HEK293T (cell line): ENCODE results near the gene PCNX1.
"Not testable (repeated sequence)": the region's sequence is repeated elsewhere in the genome, so short reads cannot be mapped to it uniquely, and the experiment has no call there.

ENCODE experiments used
- CTCF ChIA-PET: fragments of 350-600 bp; formaldehyde crosslinking; extraction: SDS; loops from one replicate; lab custom pipeline; 2021; ENCODE audit warnings: antibody characterized with exemption, inconsistent platforms; lab: Yijun Ruan, JAX
- POLR2A ChIA-PET: fragments of 350-600 bp; formaldehyde crosslinking; extraction: SDS; loops from one replicate; lab custom pipeline; 2020; ENCODE audit warnings: antibody characterized with exemption, inconsistent platforms; lab: Yijun Ruan, JAX
- DNase-seq: peaks from one replicate; pipeline ENCODE4 v3.0.0; 2012; ENCODE audit warnings: mixed read lengths; ENCODE audit errors: extremely low spot score
- ARNT ChIP-seq: fragments of 450-650 bp; IDR thresholded peaks from 2 replicates; pipeline ENCODE4 v1.6.1; 2017; ENCODE audit warnings: mild to moderate bottlenecking
- BHLHE40 ChIP-seq: fragments of 450-650 bp; IDR thresholded peaks from 2 replicates; pipeline ENCODE4 v1.6.1; 2016; ENCODE audit warnings: mild to moderate bottlenecking, moderate library complexity, borderline replicate concordance
- CTBP1 ChIP-seq: fragments of 450-650 bp; IDR thresholded peaks from 2 replicates; pipeline ENCODE4 v1.6.1; 2016; ENCODE audit warnings: borderline replicate concordance
- ELF4 ChIP-seq: fragments of 450-650 bp; IDR thresholded peaks from 2 replicates; pipeline ENCODE4 v1.6.1; 2017; ENCODE audit warnings: antibody characterized with exemption
- FOXA1 ChIP-seq: fragments of 450-650 bp; IDR thresholded peaks from 2 replicates; pipeline ENCODE4 v1.6.1; 2016; ENCODE audit warnings: mild to moderate bottlenecking
- FOXK2 ChIP-seq: fragments of 450-650 bp; IDR thresholded peaks from 2 replicates; pipeline ENCODE4 v1.6.1; 2016; ENCODE audit warnings: mild to moderate bottlenecking
- FOXM1 ChIP-seq: fragments of 450-650 bp; IDR thresholded peaks from 2 replicates; pipeline ENCODE4 v1.6.1; 2017; ENCODE audit warnings: mild to moderate bottlenecking, borderline replicate concordance
- HDGF ChIP-seq: fragments of 450-650 bp; IDR thresholded peaks from 2 replicates; pipeline ENCODE4 v1.6.1; 2017; ENCODE audit warnings: antibody characterized with exemption, borderline replicate concordance
- L3MBTL2 ChIP-seq: fragments of 450-650 bp; conservative IDR thresholded peaks from 2 replicates; pipeline ENCODE4 v1.6.1; 2016; ENCODE audit warnings: mild to moderate bottlenecking
- LEF1 ChIP-seq: fragments of 450-650 bp; IDR thresholded peaks from 2 replicates; pipeline ENCODE4 v1.6.1; 2017; ENCODE audit warnings: mild to moderate bottlenecking, borderline replicate concordance
- NFRKB ChIP-seq: fragments of 450-650 bp; IDR thresholded peaks from 2 replicates; pipeline ENCODE4 v1.6.1; 2016; ENCODE audit warnings: mild to moderate bottlenecking, moderate library complexity
- SP1 ChIP-seq: fragments of 450-650 bp; IDR thresholded peaks from 2 replicates; pipeline ENCODE4 v1.6.1; 2017
- SUZ12 ChIP-seq: fragments of 450-650 bp; IDR thresholded peaks from 2 replicates; pipeline ENCODE4 v1.6.1; 2016; ENCODE audit warnings: mild to moderate bottlenecking
- TARDBP ChIP-seq: fragments of 450-650 bp; IDR thresholded peaks from 2 replicates; pipeline ENCODE4 v1.6.1; 2016
- ZNF384 ChIP-seq: fragments of 450-650 bp; IDR thresholded peaks from 2 replicates; pipeline ENCODE4 v1.6.1; 2016
- TF ChIP-seq, protein P1 (sequence below): fragments of 450-650 bp; IDR thresholded peaks from 2 replicates; pipeline ENCODE4 v1.6.1; 2016

Gene PCNX1

DNA sequence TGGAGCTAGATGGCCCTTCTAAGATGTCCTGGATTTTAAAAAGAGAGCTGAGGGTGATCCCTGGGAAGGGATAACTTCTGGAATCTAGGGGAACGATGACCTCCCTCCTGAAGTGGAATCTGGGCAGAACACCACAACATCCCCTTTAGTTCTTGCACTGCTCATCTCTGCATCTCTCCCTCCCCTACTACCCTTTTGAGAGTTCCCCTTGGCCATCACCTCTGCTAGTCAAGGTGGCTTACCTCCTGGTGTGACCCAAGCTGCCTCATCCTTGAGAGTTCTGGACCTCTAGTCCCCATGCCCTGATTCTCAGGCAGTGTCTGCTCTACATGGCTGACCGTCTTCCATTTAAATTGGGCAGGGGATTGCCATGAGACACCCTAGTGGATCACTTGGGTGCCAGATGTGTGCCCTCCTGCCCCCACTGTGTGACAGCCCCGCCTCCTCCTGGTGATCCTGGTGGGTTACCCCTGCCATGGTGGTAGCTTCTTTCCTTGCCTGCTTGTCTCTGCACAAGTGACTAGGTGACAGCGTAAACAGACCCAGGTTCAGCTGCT lies 216.4 kb downstream of the PCNX1 start:
- CTCF ChIA-PET, result interaction anchor here (0.7 kb wide), 1 partner anchor 10 kb away, joined by 4 read pairs; no protein-coding TSS in a partner anchor
- TF ChIP-seq CTBP1, result no peak
- TF ChIP-seq SP1, result no peak
- TF ChIP-seq L3MBTL2, result no peak
- TF ChIP-seq, protein P1, sequence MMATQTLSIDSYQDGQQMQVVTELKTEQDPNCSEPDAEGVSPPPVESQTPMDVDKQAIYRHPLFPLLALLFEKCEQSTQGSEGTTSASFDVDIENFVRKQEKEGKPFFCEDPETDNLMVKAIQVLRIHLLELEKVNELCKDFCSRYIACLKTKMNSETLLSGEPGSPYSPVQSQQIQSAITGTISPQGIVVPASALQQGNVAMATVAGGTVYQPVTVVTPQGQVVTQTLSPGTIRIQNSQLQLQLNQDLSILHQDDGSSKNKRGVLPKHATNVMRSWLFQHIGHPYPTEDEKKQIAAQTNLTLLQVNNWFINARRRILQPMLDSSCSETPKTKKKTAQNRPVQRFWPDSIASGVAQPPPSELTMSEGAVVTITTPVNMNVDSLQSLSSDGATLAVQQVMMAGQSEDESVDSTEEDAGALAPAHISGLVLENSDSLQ, result no peak
- no peak for TF ChIP-seq LEF1
- TF ChIP-seq FOXA1, result no peak
- TF ChIP-seq SUZ12, result no peak
- TF ChIP-seq FOXM1, result no peak
- TF ChIP-seq BHLHE40, result no peak
- no peak for TF ChIP-seq HDGF
- no peak for TF ChIP-seq ELF4
- no peak for TF ChIP-seq FOXK2
- no peak for TF ChIP-seq NFRKB
- TF ChIP-seq ARNT, result no peak

DNA sequence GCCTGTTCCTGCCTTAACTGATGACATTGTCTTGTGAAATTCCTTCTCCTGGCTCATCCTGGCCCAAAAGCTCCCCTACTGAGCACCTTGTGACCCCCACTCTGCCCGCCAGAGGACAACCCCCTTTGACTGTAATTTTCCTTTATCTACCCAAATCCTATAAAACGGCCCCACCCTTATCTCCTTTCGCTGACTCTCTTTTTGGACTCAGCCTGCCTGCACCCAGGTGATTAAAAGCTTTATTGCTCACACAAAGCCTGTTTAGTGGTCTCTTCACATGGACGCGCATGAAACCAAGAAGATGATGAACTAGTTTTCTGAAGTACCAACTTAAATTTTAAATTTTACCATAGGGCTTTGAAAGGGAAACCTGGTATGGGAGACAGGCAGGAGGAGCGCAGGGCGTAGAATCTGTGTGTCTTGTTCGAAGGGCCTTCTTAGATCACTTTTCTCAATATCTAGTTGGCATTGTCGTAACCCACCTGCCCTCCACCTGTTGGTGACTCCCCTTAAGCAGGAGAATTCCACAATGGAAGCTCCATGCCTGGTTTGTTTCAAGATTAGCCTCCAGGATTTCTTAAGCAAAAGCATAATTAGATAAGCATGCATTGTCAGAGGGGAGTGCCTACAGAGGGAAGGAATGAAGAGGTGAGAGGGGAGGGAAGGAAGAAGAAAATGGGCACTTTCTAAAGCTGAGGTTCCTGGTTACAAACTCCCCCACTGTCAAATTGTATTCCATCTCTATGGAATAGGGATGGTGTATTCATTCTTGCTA lies 222.6 kb downstream of the PCNX1 start:
- CTCF ChIA-PET, POLR2A ChIA-PET, DNase-seq: not testable (repeated sequence)

More for the DNA sequence above, 216.4 kb downstream of the PCNX1 start:
- POLR2A ChIA-PET, result interaction anchor here (0.6 kb wide), 1 partner anchor 168 kb away, joined by 3 read pairs; no protein-coding TSS in a partner anchor
- DNase-seq, result no peak

GRCh38 chr14:71130491-71131179 lies 223.4 kb downstream of the PCNX1 start:
- TF ChIP-seq SUZ12 (no peak), CTBP1 (no peak), L3MBTL2 (no peak), BHLHE40 (no peak), HDGF (no peak)
- POLR2A ChIA-PET, result no interaction called here
- CTCF ChIA-PET, result interaction anchor here (0.6 kb wide), 1 partner anchor 384 kb away, joined by 3 read pairs; no protein-coding TSS in a partner anchor
- no peak for DNase-seq

DNA sequence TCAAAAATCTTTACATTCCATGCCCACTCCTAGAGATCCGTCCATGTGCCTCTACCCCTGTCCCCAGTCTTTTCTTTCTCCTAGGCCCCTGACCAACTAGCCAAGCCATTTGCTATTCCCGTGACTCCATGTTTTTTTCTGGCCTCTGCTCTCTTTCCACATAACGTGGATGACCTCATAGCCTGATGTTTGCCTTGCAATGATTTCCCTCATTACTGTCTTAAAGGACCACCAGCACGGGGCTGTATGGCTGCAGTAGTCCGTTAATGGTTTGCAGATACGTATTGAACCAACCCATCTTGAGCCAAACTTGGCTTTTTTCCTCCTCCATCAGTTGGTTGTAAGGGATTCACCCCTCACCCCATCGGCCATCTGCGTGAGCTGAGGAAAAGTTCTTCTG lies 226.0 kb downstream of the PCNX1 start:
- TF ChIP-seq FOXM1 (no peak), CTBP1 (no peak), BHLHE40 (no peak), TARDBP (no peak), NFRKB (no peak), ELF4 (no peak), HDGF (no peak), SUZ12 (no peak), ZNF384 (no peak), FOXA1 (no peak), LEF1 (no peak), L3MBTL2 (no peak), FOXK2 (no peak), SP1 (no peak), ARNT (no peak)
- TF ChIP-seq, protein P1, result no peak
- no peak for DNase-seq
- CTCF ChIA-PET, result interaction anchor here (0.8 to 0.9 kb wide), 2 partner anchors 10 to 620 kb away, joined by 3 to 4 read pairs; no protein-coding TSS in a partner anchor
- POLR2A ChIA-PET, result no interaction called here

DNA sequence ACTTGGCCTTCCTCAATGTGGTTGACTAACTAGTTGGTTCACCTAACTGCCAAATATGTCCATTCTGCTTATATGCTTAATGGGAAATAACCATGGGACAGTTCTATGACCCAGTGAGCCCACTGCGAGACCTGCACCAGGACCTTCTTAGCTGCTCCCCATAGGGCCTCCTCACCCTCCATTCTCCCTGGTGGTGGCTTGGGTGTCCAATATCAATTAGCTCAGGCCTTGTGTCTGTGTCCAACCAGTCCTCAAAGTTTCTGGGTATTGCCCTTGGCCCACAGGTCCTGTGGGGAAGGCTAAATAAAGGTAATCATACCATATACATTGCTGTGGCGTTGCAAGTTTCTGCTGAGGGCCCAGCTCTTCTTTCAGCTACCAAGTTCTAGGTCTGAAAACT lies 228.2 kb downstream of the PCNX1 start:
- POLR2A ChIA-PET, result no interaction called here
- CTCF ChIA-PET, result interaction anchor here (0.5 to 1.0 kb wide), 3 partner anchors 512 to 720 kb away, joined by 3 to 4 read pairs (median 3); no protein-coding TSS in a partner anchor
- no peak for DNase-seq
- TF ChIP-seq L3MBTL2 (no peak), ELF4 (no peak), SUZ12 (no peak), LEF1 (no peak)

DNA sequence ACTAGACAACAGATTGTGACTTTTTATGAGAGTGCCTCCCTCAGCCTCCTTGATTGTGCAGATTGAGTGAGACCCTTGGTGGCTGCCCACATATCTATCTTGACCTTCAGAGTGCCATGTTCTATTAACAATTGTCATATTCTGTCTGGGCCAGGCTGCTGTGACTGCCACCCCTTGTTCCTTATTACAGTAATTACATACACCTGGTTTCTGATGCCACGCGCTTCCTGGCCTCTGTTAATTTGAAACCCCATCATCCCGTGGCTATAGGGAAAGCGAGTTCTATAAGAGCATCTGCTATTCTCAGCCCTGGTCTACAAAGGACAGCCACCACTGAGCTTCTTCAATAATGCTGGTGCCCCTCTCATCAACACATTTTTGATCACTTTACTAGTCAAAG lies 228.7 kb downstream of the PCNX1 start:
- TF ChIP-seq CTBP1 (no peak), ZNF384 (no peak), NFRKB (no peak), FOXA1 (no peak), BHLHE40 (no peak), ARNT (no peak), FOXK2 (no peak), SP1 (no peak), L3MBTL2 (no peak), HDGF (no peak), FOXM1 (no peak), LEF1 (no peak)
- TF ChIP-seq, protein P1, result no peak
- no peak for DNase-seq
- POLR2A ChIA-PET, result no interaction called here
- CTCF ChIA-PET, result interaction anchor here (0.5 to 1.2 kb wide), 2 partner anchors 586 to 617 kb away, joined by 3 to 4 read pairs; no protein-coding TSS in a partner anchor
